GM21423 (cell line): ENCODE measurements around the gene IFNG.

ENCODE experiments used
- ATAC-seq: cut with Tn5 transposase; IDR thresholded peaks from one replicate; pipeline ENCODE4 v1.9.1; 2021; ENCODE audit warnings: mild to moderate bottlenecking, moderate library complexity; ENCODE audit not compliant: unreplicated experiment

Gene IFNG

DNA sequence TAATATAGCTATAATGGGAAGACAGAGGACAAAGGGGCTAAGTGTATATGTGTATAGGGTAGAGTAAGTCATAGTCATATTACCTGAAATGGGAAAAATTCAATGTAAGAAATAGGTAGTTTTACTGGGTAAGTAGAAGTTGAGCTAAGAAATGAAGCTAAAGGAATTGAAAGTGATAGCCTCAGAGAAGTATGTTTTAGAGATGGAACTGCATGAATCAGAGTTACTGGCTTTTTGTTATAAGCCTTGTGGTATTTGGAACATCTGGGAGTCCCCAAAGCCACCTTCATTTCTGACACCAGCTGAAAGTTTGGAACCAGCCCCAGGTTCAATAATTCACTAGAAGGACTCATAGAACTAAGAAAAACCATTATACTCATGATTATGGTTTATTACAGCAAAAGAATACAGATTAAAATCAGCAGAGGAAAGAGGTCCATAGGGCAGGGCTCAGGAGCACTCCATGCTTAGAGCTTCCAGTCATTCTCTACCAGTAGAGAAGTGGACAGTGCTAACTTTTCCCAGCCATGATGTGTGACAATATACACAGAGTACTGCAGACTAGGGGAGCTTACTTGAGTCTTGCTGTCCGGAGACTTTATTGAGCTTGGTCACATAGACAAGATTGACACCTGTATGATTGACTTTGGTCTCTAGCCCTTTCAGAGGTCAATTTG, 9.8 kb upstream of the IFNG start:
- no peak for ATAC-seq

DNA sequence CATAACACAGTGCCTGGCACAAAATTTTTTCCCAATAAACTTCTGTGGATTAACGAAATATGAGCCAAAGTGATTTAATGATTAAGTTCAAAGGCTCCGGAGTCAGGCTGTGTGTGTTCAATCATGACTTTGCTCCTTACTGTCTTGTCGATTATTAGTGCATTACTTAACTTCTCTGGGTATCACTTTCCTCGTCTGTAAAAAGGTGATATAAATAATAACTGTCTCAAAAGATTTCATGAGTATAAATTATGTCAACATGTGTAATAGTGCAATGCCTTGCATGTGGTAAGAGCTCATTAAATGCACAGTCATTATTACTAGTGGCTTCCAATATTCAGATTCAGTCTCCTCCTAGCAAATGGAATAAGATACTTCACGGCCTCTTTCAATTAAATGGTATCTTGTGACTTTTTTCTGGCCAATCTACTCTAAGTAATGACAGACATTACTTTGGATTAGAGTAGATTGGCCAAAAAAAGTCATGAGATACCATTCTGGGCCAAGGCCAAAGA, 6.8 kb upstream of the IFNG start:
- ATAC-seq: no peak

DNA sequence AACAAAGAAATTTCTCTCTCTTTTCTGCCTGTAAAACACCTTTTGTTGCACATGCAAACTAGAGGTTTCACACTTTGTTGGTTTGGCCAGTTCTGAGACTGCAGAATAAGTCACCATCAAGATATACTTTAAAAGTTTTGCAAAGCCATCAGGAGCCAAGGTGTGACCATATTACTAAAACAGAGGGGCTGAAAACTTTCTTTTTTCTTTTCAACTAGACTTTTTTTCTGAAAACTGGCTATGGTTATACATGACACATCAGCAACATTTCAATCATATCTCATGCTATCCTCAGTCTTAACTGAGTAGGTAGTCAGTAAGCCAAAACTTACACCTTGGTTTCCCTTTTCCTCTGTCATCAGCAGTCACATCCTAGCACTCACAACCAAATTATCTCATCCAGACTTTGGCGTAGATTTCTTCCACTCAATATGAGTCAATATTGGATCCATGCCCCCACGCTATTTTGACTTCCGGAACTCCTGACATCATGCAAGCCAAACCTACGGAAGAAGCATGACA, 4.1 kb upstream of the IFNG start:
- ATAC-seq: peak; percentile 56

DNA sequence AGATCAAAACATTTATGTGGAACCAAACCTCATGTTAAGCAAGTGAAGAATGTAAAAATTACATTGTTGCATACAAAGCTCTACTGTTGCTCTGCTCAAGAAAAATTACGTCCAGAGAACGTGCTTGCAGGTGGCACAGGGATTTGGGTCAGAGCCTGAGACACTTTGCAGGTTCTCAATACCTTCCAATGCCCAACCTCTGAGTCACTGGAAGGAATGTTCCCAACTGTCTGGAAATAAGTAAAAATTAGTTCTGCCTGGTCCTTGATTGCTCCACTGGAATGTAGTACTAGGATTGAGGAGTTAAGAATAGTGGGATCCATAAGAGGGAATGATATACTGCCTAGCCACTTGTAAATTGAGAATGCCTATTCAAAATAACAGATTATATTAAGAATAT, 2.8 kb upstream of the IFNG start:
- no peak for ATAC-seq

DNA sequence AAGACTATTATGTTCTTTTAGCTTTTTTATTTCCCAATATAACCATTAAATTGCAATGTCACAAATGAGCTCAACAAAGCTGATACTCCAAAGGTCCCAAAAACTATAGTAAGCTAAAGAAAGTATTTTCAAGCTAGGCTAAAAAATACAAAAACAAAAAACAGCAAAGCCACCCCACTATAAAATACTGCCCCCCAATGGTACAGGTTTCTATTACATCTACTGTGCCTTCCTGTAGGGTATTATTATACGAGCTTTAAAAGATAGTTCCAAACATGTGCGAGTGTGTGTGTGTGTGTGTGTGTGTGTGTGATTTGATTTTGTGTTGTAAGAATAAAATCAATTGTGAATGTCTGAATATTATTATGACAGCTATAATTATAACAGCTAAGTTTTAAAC, 1.1 kb downstream of the IFNG start:
- ATAC-seq: no peak

DNA sequence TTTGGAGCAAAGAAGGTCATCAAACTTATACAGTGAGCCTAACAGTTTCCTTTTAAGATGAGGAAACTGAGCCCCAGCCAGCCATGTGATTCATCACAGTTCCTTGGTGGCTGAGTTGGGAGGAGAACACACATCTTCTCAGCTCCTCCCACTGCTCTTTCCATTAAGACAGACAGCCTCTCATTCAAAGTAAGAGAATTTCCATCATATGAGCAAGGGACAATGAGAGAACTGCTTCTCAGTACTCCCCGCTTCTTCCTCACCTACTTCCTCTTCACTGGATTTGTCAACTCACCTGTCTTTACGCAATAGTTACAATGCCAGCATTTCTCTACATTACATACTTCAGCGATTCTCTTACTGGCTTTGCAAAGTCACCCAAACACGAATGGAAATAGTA, 2.2 kb downstream of the IFNG start:
- no peak for ATAC-seq

DNA sequence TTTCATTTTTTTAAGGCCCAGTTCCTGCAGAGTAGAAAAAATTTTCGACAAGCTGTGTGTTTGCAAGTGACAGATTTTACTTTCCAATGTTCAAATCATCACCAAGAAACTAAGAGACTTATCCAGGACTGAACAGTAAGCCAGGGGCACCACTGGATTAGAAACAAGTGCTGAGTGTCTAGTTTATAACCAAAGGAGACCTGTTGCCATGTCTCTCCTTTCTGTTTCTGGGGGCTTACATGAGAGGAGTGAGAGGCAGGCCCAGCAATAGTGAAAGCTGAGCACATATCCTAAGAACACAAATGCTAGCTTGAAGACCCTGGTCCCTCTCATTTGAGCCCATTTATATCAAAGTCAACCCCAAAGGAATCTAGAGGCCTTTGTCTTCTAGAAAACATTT, 2.9 kb downstream of the IFNG start:
- no peak for ATAC-seq

DNA sequence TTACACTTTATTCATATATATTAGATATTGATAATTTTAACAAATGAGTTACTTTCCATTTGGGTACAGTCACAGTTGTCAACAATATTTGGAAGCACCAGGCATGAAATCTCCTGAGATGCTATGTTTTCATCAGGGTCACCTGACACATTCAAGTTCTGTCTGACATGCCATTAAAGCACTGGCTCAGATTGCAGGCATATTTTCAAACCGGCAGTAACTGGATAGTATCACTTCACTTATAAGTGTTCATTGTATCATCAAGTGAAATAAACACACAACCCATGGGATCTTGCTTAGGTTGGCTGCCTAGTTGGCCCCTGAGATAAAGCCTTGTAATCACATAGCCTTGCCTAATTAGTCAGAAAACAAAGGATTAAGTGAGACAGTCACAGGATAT, 4.8 kb downstream of the IFNG start:
- ATAC-seq: no peak

DNA sequence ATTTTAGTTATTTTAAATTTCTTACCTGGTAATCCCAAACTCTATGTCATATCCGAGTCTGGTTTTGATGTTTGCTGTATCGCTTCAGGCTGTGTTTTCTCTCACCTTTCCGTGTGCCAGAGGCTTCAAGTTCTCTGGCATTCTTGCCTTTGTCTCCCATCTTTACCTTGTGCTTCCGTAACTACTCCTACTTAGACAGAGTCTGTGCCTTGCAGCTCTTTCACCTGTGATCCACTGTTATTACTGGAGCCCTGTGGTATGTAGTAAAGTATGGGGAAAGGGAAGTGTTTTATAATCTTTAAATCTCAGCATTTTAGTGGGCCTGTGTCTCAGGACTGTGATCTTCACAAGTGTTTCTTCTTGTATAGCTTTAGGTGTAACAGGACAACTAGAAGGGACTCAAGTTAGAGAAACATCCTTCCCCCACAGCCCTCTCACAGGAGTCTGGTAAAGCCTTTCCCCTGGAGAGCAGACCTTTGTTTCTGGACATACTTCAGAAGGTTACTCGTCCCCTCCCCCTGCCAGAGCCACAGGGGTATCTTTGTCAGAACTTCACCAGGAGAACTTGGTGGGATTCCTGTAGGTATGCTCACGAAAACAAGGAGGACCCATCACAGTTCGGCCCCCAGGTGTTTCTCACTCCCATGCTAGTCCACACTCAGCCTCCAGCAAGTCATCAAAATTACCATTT, 11.1 kb downstream of the IFNG start:
- ATAC-seq: no peak

DNA sequence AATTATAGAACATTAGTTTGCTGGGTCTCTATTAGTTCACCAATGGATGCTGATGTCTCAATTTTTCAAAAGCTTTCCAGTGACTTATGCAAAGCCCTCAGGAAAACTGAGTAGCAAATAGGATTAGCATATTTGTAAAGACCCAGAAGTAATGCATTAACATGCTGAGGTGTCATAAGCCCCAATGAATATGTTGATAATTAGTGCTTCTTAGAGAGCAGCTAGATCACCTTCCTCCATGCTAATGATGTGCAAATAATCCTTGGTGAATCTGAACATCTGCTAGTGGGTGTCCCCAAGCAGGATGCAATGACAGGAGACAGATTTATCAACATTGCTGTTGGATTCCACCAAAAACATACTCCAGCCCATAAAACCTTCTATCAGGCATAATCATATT, 19.0 kb downstream of the IFNG start:
- ATAC-seq: no peak

DNA sequence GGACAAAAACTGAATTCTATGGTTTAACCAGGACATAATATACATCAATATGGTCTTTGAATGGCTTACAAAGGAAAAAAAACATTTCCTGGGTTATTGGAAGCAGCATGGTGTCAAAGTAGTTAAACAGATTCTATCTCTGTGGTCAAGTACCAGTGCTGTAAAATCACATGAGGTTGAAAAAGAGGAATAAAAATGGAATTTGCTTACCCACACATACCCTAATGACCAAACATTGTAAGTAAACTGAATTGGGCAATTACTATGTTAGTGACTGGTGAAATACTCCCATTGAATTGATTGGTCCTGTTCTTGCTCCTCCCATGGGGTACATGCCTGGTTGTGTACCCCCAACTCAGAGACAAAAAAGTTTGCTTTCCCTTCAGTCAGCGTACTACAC, 19.6 kb downstream of the IFNG start:
- no peak for ATAC-seq

DNA sequence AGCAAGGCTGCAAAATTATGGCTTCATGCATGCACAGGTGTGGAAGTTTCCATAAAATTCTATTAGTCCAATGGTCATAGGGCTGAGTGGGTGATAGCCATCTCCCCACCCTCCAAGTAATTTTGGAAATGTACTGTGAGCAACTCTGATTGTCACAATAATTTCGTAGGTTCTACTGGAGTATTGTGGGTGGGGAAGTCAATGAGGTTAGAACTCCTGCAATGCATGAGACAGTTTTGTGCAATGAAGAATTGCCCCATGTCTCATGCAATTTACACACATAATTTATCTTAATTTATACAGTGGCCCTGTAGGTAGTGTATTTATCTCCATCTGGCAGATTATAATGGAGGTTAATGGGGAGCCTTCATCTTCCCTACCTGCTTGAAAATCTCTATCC, 20.5 kb downstream of the IFNG start:
- ATAC-seq: no peak

DNA sequence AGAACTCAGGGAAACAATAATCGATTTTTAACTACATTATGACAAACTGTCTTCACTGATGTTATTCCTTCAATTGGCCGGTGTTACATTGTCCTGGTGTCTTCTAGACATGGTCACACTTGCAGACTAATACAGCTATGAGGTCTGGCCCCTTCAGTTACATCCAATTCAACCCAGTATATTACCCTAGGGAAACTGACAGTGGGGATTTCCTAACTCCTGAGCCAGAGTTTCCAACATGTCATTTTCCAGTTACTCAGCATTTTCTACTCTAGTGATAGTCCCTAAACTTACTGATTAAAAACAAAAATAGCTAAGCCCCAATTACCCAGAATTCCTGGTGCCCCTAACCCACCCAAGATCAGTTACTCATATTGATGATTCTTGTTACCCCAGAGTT, 21.1 kb downstream of the IFNG start:
- no peak for ATAC-seq

DNA sequence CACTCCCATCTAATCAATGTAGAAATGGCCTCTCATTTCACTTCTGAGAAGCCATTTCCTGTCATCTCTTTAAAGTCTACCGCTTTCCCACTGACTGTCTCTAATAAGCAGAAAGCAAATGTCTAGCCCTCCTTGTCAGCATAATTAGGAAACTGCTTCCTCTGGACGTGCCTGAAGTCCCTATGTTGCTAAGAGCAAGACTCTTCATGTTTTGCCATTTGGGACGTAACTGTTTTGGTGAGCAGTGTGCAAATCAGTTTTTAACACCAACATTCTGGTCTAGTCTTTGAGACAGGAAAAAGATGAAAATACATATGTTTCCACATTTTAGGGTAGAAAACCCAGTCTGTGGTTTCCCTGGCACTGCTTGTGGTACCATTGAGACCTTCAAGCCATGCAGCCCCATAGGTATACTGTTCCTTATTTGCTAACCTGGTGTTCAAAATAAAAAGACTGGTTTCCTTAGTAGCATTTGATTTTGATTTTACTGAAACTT, 22.2 kb downstream of the IFNG start:
- no peak for ATAC-seq

DNA sequence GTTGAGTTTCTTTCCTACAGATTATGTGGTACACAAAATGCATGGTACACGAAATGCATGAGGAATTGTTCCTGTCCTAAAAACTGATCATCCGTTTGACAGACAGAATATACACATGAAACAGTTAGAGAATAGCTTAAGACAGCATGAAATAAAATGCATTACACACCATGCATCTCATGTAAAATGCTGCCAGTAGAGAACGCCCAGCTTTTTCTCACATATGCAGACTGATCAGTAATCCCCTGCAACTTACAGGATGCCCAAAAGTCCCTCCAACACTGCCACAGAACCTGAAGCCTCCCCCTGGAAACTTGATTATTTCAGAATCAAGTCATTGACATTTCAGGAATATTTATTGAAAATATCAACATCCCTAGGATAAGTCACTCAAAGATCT, 24.0 kb downstream of the IFNG start:
- ATAC-seq: no peak

DNA sequence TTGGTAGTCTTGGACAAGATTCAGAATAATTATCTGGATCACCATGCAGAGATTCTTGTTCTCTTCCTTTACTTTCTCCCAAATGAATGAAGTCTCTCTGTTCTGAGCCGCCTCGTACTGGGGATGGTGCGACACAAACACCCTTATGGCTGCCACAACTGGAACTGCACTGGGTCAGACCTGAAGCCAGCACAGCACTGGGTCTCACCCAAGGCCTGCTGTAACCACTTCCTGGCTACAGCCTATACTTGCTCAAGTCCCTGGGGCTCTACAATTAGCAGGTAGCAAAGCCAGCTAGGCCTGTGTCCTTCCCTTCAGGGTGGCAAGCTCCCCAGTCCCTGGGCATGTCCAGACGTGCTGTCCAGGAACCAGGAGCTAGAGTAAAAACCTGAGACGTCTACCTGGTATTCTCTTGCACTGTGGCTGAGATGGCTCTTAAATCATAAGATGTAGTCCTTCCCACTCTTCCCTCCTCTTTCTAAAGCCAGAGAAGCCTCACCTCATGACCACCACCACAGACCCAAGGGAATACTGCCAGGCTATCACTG, 27.6 kb downstream of the IFNG start:
- ATAC-seq: no peak

DNA sequence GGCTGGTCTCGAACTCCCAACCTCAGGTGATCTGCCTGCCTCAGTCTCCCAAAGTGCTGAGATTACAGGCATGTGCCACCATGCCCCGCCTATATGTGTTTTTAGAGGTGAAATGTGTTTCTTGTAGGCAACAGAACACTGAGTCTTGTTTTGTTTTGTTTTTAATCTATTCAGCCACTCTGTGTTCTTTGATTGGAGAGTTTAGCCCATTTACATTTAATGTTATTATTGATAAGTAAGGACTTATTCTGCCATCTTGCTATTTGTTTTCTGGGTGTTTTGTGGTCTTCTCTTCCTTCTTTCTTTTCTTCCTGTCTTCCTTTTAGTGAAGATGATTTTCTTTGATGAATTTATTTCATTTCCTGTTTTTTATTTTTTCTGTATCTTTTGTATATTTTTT, 29.6 kb downstream of the IFNG start:
- no peak for ATAC-seq

DNA sequence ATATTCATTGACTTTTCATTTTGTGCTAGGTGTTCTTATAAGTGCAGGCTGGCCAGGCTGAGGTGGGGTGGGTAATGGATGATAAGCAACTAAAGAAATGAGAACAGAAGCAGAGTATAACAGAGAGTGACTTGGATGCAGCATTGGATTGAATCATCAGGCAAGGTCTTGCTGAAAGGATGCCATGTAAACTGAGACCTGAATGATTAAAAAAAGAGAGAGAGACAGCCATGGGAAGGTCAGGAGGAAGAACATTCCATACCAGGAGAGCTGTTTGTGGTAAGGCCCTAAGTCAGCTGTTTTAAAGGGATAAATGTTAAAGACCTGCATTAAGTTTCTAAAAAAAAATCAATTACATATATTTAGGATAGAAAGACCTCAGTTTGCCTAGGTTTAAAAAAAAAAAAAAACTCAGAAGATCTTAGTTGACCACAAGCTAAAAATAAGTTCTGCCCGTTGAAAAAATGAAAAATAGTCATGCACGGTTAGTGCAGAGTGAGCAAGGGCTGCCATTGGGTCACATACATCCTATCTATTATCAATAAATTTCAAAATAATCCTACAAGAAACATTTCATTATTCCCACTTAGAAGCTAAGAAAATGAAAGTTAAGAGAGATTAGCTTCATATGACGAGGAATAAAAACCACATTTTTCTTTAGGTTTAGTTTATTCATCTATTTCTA, 37.2 kb downstream of the IFNG start:
- ATAC-seq: no peak

DNA sequence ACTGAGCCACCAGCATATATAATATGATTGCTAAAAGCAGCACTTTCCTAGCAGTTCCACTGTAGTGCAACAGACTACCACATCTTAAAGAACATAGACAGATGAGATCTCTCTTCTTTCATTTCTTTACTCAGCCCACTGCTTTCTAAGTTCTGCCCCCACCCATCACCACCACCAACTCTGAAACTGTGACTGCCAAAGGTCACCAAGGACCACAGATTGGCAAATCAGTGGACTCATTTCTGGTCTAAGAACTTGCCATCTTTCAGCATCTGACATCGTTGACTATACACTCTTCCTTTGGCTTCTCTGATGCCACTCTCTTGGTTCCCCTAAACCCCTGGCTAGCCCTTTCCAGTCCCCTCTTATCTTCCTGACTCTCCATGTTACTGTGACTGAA, 38.4 kb downstream of the IFNG start:
- ATAC-seq: no peak

DNA sequence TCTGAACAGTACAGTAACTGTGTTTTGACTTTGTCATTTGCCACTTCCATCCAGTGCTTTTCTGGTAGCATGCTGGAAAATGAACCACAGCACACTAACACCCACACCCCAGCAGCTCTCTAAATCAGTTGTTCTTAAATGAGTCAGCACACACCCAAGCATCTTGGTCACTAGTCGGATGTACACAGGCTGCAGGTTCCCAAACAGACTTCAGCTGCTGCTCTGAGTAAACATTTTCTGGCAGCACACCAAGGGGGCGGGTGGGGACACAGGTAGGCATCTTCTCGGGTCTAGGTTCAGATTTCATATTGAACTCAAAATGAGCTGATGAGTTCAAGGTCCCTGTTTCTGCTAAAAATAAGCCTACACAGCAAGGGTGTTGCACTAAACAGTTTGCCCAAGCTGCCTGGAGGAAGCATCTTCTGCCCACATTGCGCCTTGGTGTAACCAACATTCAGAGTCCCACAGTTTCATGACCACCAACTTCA, 39.8 kb downstream of the IFNG start:
- ATAC-seq: peak; percentile 95

DNA sequence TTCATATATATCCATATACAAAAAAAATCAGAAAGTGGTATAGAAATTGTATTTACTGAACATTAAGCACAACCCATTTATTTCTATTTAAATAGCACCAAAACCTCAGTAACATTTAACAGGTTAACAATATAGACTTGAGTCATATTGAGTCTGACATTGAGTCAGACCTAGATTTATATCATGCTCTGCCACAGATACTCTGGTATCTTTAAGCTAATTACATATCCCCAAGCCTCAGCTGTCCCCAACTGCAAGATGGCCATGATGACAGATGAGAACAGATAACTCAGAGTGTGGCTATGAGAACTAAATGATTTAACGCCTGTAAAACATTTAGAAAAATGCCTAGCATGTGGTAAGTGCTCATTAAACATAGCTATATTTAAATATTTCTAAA, 40.3 kb downstream of the IFNG start:
- peak; percentile 44 for ATAC-seq
